A549 treated with CORT108297 at 1 μM for 4 hours (cell line): Measurements from ENCODE around the gene SLC7A1. TPM values are rescaled to one million over a fixed set of nuclear protein-coding genes. Genes with fewer than 3 reads are reported as not detected.

Experiments
- total RNA-seq: library from RNA; stranded (reverse); fragments of 200-300 nt; extraction: Qiagen RNA extraction; gene quantifications from 5 replicates; pipeline ENCODE4 v1.2.3, GENCODE V29; 2022

Gene SLC7A1
- total RNA-seq, result 28.4 to 33.6 TPM (median 29.6 TPM) in 5 replicates

GRCh38 chr13:29595380-29596063 lies at the start of gene SLC7A1:
SLC7A1 (minus strand) TSS chr13:29595688; CDS start chr13:29536188, 59,500 bp downstream.

